Measurements from ENCODE around the gene KRTAP4-11.
"Not testable (repeated sequence)": the region's sequence is repeated elsewhere in the genome, so short reads cannot be mapped to it uniquely, and the experiment has no call there.

The KRTAP4-11 gene

GRCh38 chr17:41111151-41111885 is 6.9 kb downstream of the KRTAP4-11 start:
- H3K9me3 ChIP-seq (ENCODE audit: control insufficient read depth, insufficient read depth, low read length) = peaks cover 17% of the 10 kb centered on the region
- H3K79me2 ChIP-seq (ENCODE audit: control insufficient read depth, low read length) = no peaks in the 10 kb centered on the region
- no peaks in the 10 kb centered on the region for H3K36me3 ChIP-seq (ENCODE audit: control insufficient read depth, low read length)
- H3K9me2 ChIP-seq (replicated peaks; ENCODE audit: control insufficient read depth, low read length) = no peaks in the 10 kb centered on the region
- H3K4me3 ChIP-seq (ENCODE audit: low read length) = no peak overlapping the region
- peaks cover 24% of the 10 kb centered on the region for H3K4me1 ChIP-seq (ENCODE audit: control insufficient read depth, low read length)
- H3K27me3 ChIP-seq (ENCODE audit: control insufficient read depth, low read length) = no peaks in the 10 kb centered on the region
- no peaks in the 10 kb centered on the region for H4K20me1 ChIP-seq (ENCODE audit: control insufficient read depth, insufficient read depth, low read depth, low read length)
- H3F3A ChIP-seq (ENCODE audit: control insufficient read depth, insufficient read depth) = no peaks in the 10 kb centered on the region
- no peak overlapping the region for H3K27ac ChIP-seq (ENCODE audit: low read depth, low read length)
- H3K4me2 ChIP-seq (ENCODE audit: low read length) = no peak overlapping the region
- TF ChIP-seq EZH2phosphoT487 (IDR thresholded peaks at IDR 0.05; ENCODE audit: borderline replicate concordance, low read length) (no peak), CTCF (IDR thresholded peaks at IDR 0.05; ENCODE audit: low read depth, low read length, poor library complexity, severe bottlenecking) (no peak)

GRCh38 chr17:41108728-41109386 is 9.3 kb downstream of the KRTAP4-11 start:
- Histone ChIP-seq H3K4me1 (ENCODE audit: control insufficient read depth, low read length) (peaks cover 15% of the 10 kb centered on the region), H3K4me2 (ENCODE audit: low read length) (peak overlapping the region; percentile 26; the same call in 1 of the 2 replicates), H3K4me3 (ENCODE audit: low read length) (peak overlapping the region; percentile 31; the same call in 1 of the 2 replicates), H3K9me3 (ENCODE audit: control insufficient read depth, insufficient read depth, low read length) (peaks cover 17% of the 10 kb centered on the region)
- not testable (repeated sequence) for H3K79me2 ChIP-seq (ENCODE audit: control insufficient read depth, low read length); H3K27ac ChIP-seq (ENCODE audit: low read depth, low read length); H3F3A ChIP-seq (ENCODE audit: control insufficient read depth, insufficient read depth); H3K9me2 ChIP-seq (replicated peaks; ENCODE audit: control insufficient read depth, low read length); H3K27me3 ChIP-seq (ENCODE audit: control insufficient read depth, low read length); H3K36me3 ChIP-seq (ENCODE audit: control insufficient read depth, low read length); H4K20me1 ChIP-seq (ENCODE audit: control insufficient read depth, insufficient read depth, low read depth, low read length)

GRCh38 chr17:41107941-41108450 is 10.2 kb downstream of the KRTAP4-11 start:
- TF ChIP-seq EZH2phosphoT487 (IDR thresholded peaks at IDR 0.05; ENCODE audit: borderline replicate concordance, low read length) = no peak
- TF ChIP-seq CTCF (IDR thresholded peaks at IDR 0.05; ENCODE audit: low read depth, low read length, poor library complexity, severe bottlenecking) = no peak
- Histone ChIP-seq H3K4me3 (ENCODE audit: low read length) (0 out of 2 replicates have a peak overlapping the region, but pooled peaks have one; percentile 31), H3F3A (ENCODE audit: control insufficient read depth, insufficient read depth) (no peaks in the 10 kb centered on the region), H4K20me1 (ENCODE audit: control insufficient read depth, insufficient read depth, low read depth, low read length) (no peaks in the 10 kb centered on the region), H3K4me1 (ENCODE audit: control insufficient read depth, low read length) (peaks cover 15% of the 10 kb centered on the region), H3K9me3 (ENCODE audit: control insufficient read depth, insufficient read depth, low read length) (peaks cover 12% of the 10 kb centered on the region), H3K9me2 (replicated peaks; ENCODE audit: control insufficient read depth, low read length) (no peaks in the 10 kb centered on the region), H3K36me3 (ENCODE audit: control insufficient read depth, low read length) (no peaks in the 10 kb centered on the region), H3K27ac (ENCODE audit: low read depth, low read length) (no peak overlapping the region), H3K27me3 (ENCODE audit: control insufficient read depth, low read length) (no peaks in the 10 kb centered on the region), H3K4me2 (ENCODE audit: low read length) (peak overlapping the region; percentile 26), H3K79me2 (ENCODE audit: control insufficient read depth, low read length) (no peaks in the 10 kb centered on the region)

GRCh38 chr17:41105347-41105746 is 12.8 kb downstream of the KRTAP4-11 start, which contains the start of gene KRTAP4-9:
TSS of gene KRTAP4-9 (plus strand) at chr17:41105389. CDS start at chr17:41105389, 0 bp downstream.
- not testable (repeated sequence) for H3K27ac ChIP-seq (ENCODE audit: low read depth, low read length); H3K9me2 ChIP-seq (replicated peaks; ENCODE audit: control insufficient read depth, low read length); H3K27me3 ChIP-seq (ENCODE audit: control insufficient read depth, low read length); H3K4me2 ChIP-seq (ENCODE audit: low read length); H3K79me2 ChIP-seq (ENCODE audit: control insufficient read depth, low read length); H3F3A ChIP-seq (ENCODE audit: control insufficient read depth, insufficient read depth); H3K4me3 ChIP-seq (ENCODE audit: low read length); H3K9me3 ChIP-seq (ENCODE audit: control insufficient read depth, insufficient read depth, low read length); H3K36me3 ChIP-seq (ENCODE audit: control insufficient read depth, low read length); H4K20me1 ChIP-seq (ENCODE audit: control insufficient read depth, insufficient read depth, low read depth, low read length)
- peaks cover 15% of the 10 kb centered on the region for H3K4me1 ChIP-seq (ENCODE audit: control insufficient read depth, low read length)

GRCh38 chr17:41104386-41105038 is 13.7 kb downstream of the KRTAP4-11 start:
- not testable (repeated sequence) for H3K9me3 ChIP-seq (ENCODE audit: control insufficient read depth, insufficient read depth, low read length); H4K20me1 ChIP-seq (ENCODE audit: control insufficient read depth, insufficient read depth, low read depth, low read length); H3K27me3 ChIP-seq (ENCODE audit: control insufficient read depth, low read length); H3K4me3 ChIP-seq (ENCODE audit: low read length); H3K4me2 ChIP-seq (ENCODE audit: low read length); H3K79me2 ChIP-seq (ENCODE audit: control insufficient read depth, low read length); H3K9me2 ChIP-seq (replicated peaks; ENCODE audit: control insufficient read depth, low read length); H3K36me3 ChIP-seq (ENCODE audit: control insufficient read depth, low read length); H3K27ac ChIP-seq (ENCODE audit: low read depth, low read length); H3F3A ChIP-seq (ENCODE audit: control insufficient read depth, insufficient read depth)
- H3K4me1 ChIP-seq (ENCODE audit: control insufficient read depth, low read length) = peaks cover 21% of the 10 kb centered on the region

All from DOHH2 (cell line).